GM12875 (cell line): Measurements from ENCODE around the gene BEST3.

ENCODE experiments used
- H3K4me3 ChIP-seq: one replicate; pipeline ENCODE4 v1.5.1; 2011; ENCODE audit warnings: low read depth, low read length, control low read depth
- TF ChIP-seq, protein P1 (sequence below): IDR thresholded peaks from 2 replicates; pipeline ENCODE4 v1.5.1; 2011; ENCODE audit warnings: low read depth, mild to moderate bottlenecking, control low read depth, inconsistent platforms, low read length, moderate library complexity, borderline replicate concordance; ENCODE audit not compliant: insufficient read depth

BEST3 gene

DNA sequence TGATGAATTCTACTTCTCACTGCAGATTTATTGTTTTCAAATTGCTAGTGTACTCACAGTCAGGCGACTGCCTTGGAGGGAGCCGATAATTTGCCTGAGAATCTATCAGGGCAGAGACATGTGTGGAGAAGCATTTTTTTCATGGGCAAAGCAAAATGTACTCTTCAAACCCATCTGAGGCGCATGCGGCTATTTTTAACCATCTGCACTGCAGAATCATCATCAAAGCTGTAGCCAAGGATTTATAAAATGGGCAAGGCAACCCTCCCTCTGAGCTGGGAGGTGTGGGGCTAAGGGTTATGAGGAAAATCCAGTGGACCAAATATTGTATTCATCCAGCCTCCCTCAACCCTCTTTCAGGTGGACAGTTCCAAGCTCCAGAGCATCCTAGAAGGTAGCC lies 37.7 kb downstream of the BEST3 start:
- TF ChIP-seq, protein P1, sequence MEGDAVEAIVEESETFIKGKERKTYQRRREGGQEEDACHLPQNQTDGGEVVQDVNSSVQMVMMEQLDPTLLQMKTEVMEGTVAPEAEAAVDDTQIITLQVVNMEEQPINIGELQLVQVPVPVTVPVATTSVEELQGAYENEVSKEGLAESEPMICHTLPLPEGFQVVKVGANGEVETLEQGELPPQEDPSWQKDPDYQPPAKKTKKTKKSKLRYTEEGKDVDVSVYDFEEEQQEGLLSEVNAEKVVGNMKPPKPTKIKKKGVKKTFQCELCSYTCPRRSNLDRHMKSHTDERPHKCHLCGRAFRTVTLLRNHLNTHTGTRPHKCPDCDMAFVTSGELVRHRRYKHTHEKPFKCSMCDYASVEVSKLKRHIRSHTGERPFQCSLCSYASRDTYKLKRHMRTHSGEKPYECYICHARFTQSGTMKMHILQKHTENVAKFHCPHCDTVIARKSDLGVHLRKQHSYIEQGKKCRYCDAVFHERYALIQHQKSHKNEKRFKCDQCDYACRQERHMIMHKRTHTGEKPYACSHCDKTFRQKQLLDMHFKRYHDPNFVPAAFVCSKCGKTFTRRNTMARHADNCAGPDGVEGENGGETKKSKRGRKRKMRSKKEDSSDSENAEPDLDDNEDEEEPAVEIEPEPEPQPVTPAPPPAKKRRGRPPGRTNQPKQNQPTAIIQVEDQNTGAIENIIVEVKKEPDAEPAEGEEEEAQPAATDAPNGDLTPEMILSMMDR = no peak
- H3K4me3 ChIP-seq = no peak overlapping the region

DNA sequence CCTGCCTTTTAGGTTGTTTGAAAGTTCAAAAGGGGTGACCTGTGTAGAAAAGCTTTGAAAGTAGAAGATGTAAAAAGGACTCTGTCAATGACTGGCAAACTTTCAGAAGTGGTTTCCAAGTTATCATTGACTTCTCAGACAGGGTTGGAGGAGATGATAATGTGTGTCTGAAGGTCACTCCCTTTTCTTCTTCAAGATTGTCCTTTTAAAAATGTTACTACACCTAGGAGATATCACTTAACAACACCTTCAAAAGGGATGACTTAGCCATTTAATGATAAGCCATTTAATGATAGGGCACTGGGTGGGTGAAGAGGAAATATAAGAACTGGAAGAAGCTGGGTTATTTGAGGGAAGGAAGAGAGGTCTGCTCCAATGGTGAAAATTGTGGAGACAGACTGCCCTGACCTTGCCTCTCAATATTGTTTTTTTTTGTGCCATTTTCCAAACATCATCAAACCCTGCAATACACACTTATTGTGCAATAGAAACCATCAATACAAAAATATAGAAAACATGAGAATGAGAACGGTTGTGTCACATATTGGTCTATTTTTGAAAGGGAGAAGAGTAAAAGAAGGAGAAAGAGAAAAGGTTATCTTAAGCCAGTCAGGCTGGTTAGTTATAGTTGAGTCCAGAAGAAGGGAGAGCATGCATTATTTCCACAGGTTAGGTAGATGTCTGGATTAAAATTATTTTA lies 38.8 kb downstream of the BEST3 start:
- no peak overlapping the region for H3K4me3 ChIP-seq
- TF ChIP-seq, protein P1 = no peak

DNA sequence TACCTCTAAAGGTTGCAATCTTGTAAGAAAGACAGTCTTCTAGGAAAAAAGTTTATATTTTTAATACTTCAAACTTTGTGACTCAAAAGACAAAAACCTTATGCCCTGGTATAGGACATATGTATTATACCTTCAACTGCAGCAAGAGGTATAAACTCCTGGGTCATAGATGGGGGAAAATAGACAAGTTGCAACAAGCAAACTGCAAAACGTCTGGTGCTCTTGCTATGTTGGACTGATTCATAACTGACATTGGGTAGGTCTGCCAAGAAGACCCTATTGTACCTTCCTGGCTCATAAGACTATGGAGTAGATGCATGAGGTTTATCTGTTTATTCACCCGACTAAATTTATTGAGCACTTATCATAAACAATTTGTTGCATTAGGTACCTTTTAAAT lies 40.9 kb downstream of the BEST3 start:
- no peak overlapping the region for H3K4me3 ChIP-seq
- TF ChIP-seq, protein P1 = no peak

DNA sequence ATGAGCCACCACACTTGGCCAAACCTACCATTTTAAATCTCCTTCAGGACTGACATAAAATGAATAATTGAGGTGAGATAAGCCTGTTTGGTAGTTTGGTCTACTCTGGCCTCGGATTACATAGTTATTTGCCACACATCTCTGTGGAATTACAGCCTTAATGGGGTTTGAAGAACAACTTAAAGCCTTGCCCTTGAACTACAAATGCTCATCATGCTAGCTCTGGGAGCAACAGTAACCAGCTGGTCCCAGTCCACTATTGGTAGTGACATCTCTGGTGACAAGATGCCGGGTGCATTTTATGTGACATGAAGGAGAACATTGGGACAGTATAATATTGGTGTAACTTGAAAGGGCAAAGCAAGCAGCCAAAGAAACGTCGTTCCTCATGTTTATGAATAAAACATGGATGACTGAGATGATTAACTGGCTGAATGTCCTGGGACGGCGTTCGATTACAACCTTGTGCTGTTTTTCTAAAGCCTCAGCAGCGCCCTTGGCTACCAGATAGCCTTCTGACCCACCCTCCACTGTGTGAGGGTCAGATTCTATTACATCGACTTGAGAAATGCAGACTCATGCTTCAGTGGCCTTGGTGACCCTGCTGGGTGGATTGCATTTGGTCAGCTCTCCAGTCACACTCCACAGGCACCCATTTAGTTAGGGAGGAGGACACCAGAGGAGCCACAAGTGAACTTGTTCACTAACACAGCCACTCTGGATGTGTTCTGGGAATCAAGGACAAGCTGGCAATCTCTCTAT lies 41.5 kb downstream of the BEST3 start:
- TF ChIP-seq, protein P1 = no peak

DNA sequence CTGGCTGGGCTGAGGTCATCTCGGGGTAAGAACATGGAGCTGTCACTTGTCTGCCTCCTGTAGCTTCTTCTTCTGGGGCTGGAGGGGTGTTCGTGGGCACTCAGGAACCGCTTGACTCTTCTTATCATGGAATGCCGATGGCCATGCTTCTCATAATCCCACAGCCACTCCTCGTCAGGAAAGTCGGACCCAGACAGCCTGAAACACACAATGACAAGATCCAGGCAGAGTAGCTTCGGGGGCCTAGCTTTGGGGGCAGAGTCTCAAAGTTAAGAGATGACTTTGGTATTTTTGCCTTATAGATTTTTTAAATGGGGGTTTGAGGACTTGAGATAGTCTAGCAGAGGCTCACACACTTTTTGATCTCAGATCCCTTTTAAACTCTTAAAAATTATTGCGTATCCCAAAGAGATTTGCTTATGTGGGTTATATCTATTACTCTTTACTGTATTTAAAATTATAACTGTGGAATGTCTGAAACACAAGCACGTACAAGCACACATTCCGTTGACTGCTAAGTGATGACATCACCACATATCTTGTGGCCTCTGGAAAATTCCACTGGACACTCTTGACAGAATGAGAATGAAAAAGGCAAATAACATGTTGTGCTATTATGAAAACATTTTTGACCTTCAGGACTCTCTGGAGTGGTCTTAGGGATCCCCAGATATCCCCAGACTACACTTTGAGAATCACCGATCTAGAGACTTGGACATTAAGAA lies 43.3 kb downstream of the BEST3 start:
- TF ChIP-seq, protein P1 = no peak
- H3K4me3 ChIP-seq = no peak overlapping the region

More for the DNA sequence above, 41.5 kb downstream of the BEST3 start:
- H3K4me3 ChIP-seq = no peak overlapping the region

DNA sequence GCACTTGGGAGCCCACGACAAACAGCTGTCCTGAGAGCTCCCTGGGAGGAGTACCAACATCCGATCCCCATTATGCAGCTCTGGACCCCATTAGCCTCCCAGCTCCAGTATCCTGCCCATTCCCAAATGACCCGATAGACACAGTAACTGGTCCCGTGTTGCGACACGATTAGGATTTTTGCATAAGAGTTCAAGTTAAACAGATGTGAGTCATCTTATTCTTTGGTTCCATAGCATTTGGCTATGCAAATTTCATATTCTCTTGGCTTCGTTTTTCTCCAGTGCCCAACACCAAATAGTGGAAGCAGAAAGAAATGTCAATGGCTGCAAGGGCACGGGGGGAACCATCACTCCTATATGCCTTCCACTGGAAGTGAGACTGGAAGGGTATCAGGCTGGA lies 45.4 kb downstream of the BEST3 start:
- H3K4me3 ChIP-seq = no peak overlapping the region
- TF ChIP-seq, protein P1 = no peak

DNA sequence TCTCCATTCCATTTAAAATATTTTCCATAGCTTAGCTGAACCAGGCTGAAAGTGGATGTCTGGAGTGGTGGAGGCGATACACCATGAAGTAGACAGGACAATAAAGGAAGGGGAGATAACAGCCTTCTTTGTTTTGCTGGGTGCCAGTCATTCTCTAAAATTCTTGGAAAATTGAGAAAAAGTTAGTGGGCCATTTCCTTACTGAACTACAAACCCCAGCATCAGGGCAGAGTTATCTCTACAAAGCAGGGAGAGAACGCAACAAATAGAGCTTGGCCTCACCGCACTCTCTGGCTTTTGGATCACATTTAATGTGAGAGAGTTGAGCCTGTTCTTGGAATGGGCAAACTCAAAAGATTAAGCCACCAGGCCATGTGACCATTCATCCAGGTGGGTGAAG lies 47.2 kb downstream of the BEST3 start:
- TF ChIP-seq, protein P1 = no peak
- H3K4me3 ChIP-seq = no peak overlapping the region
